ENCODE results near the gene RYR3. TPM values are rescaled to one million over a fixed set of nuclear protein-coding genes. Genes with fewer than 3 reads are reported as not detected.

RYR3 gene
- total and polyA plus RNA-seq, 4 donors = 0.09 to 1.4 (median 0.47) TPM

GRCh38 chr15:33354411-33354810, 43.6 kb downstream of the RYR3 start:
- DNase-seq (no peak), ATAC-seq (ENCODE audit: insufficient read depth, low FRiP score) (no peak)
- no peaks in the 10 kb centered on the region for H3K9me3 ChIP-seq (ENCODE audit: control insufficient read depth in 4 of 4, insufficient read depth in 3 of 4, low read length in 3 of 4)
- no peak overlapping the region for H3K27ac ChIP-seq (ENCODE audit: low read depth in 1 of 2, low read length in 1 of 2)
- TF ChIP-seq CTCF (IDR thresholded peaks at IDR 0.05; ENCODE audit: control extremely low read depth, extremely low read depth) = no peak
- no peak overlapping the region for H3K4me3 ChIP-seq
- H3K9ac ChIP-seq (ENCODE audit: insufficient read depth in 1 of 2, low read length in 2 of 2) = no peak overlapping the region
- no peaks in the 10 kb centered on the region for H3K4me1 ChIP-seq (ENCODE audit: control insufficient read depth in 5 of 5, insufficient read depth in 5 of 5, low read length in 5 of 5)
- 90 to 98% methylated on average over 1 of the region's 1 CpG for WGBS, 2 donors
- H3K36me3 ChIP-seq (ENCODE audit: control insufficient read depth in 4 of 4, insufficient read depth in 4 of 4, low read length in 4 of 4) = no peaks in the 10 kb centered on the region
- no peaks in the 10 kb centered on the region for H3K27me3 ChIP-seq (ENCODE audit: control insufficient read depth in 3 of 3, insufficient read depth in 3 of 3, low read length in 2 of 3)

GRCh38 chr15:33357845-33358244, 47.1 kb downstream of the RYR3 start:
- WGBS, 2 donors = 80 to 81% methylated on average over 4 of the region's 4 CpGs
- H3K36me3 ChIP-seq (ENCODE audit: control insufficient read depth in 4 of 4, insufficient read depth in 4 of 4, low read length in 4 of 4) = no peaks in the 10 kb centered on the region
- H3K4me3 ChIP-seq = no peak overlapping the region
- ATAC-seq (ENCODE audit: insufficient read depth, low FRiP score) (no peak), DNase-seq (no peak)
- H3K27ac ChIP-seq (ENCODE audit: low read depth in 1 of 2, low read length in 1 of 2) = no peak overlapping the region
- TF ChIP-seq CTCF (IDR thresholded peaks at IDR 0.05; ENCODE audit: control extremely low read depth, extremely low read depth) = no peak
- no peak overlapping the region for H3K9ac ChIP-seq (ENCODE audit: insufficient read depth in 1 of 2, low read length in 2 of 2)
- H3K9me3 ChIP-seq (ENCODE audit: control insufficient read depth in 4 of 4, insufficient read depth in 3 of 4, low read length in 3 of 4) = no peaks in the 10 kb centered on the region
- no peaks in the 10 kb centered on the region for H3K27me3 ChIP-seq (ENCODE audit: control insufficient read depth in 3 of 3, insufficient read depth in 3 of 3, low read length in 2 of 3)
- H3K4me1 ChIP-seq (ENCODE audit: control insufficient read depth in 5 of 5, insufficient read depth in 5 of 5, low read length in 5 of 5) = no peaks in the 10 kb centered on the region

- Histone ChIP-seq H3K36me3 (ENCODE audit: control insufficient read depth in 4 of 4, insufficient read depth in 4 of 4, low read length in 4 of 4) (no peaks in the 10 kb centered on the region), H3K9me3 (ENCODE audit: control insufficient read depth in 4 of 4, insufficient read depth in 3 of 4, low read length in 3 of 4) (no peaks in the 10 kb centered on the region), H3K4me1 (ENCODE audit: control insufficient read depth in 5 of 5, insufficient read depth in 5 of 5, low read length in 5 of 5) (no peaks in the 10 kb centered on the region), H3K4me3 (no peak overlapping the region), H3K27me3 (ENCODE audit: control insufficient read depth in 3 of 3, insufficient read depth in 3 of 3, low read length in 2 of 3) (no peaks in the 10 kb centered on the region), H3K27ac (ENCODE audit: low read depth in 1 of 2, low read length in 1 of 2) (no peak overlapping the region), H3K9ac (ENCODE audit: insufficient read depth in 1 of 2, low read length in 2 of 2) (no peak overlapping the region)
- no peak for ATAC-seq (ENCODE audit: insufficient read depth, low FRiP score)
- no peak for TF ChIP-seq CTCF (IDR thresholded peaks at IDR 0.05; ENCODE audit: control extremely low read depth, extremely low read depth)
- no peak for DNase-seq
- WGBS, 2 donors = 18 to 27% methylated on average over 2 of the region's 2 CpGs
These were observed 47.5 kb downstream of the RYR3 start for GRCh38 chr15:33358306-33358705.

GRCh38 chr15:33360886-33361285, 50.1 kb downstream of the RYR3 start:
- 59 to 75% methylated on average over 1 of the region's 1 CpG for WGBS, 2 donors
- DNase-seq = peak; percentile 73 to 79 (median 77)
- no peak for ATAC-seq (ENCODE audit: insufficient read depth, low FRiP score)

More at GRCh38 chr15:33360886-33361285, 50.1 kb downstream of the RYR3 start:
- no peak overlapping the region for H3K4me3 ChIP-seq
- H3K4me1 ChIP-seq (ENCODE audit: control insufficient read depth in 5 of 5, insufficient read depth in 5 of 5, low read length in 5 of 5) = no peaks in the 10 kb centered on the region
- no peak overlapping the region for H3K27ac ChIP-seq (ENCODE audit: low read depth in 1 of 2, low read length in 1 of 2)
- H3K36me3 ChIP-seq (ENCODE audit: control insufficient read depth in 4 of 4, insufficient read depth in 4 of 4, low read length in 4 of 4) = no peaks in the 10 kb centered on the region
- H3K27me3 ChIP-seq (ENCODE audit: control insufficient read depth in 3 of 3, insufficient read depth in 3 of 3, low read length in 2 of 3) = peaks cover 0 to 2% (median 0%) of the 10 kb centered on the region in 3 donors
- no peak overlapping the region for H3K9ac ChIP-seq (ENCODE audit: insufficient read depth in 1 of 2, low read length in 2 of 2)
- H3K9me3 ChIP-seq (ENCODE audit: control insufficient read depth in 4 of 4, insufficient read depth in 3 of 4, low read length in 3 of 4) = no peaks in the 10 kb centered on the region
- no peak for TF ChIP-seq CTCF (IDR thresholded peaks at IDR 0.05; ENCODE audit: control extremely low read depth, extremely low read depth)

Data from lung (tissue), 12 donors.